GM12872 (cell line): ENCODE results near the gene KCNT2.

Experiments used
- TF ChIP-seq, protein P1 (sequence below): IDR thresholded peaks from 3 replicates; pipeline ENCODE4 v1.5.1; 2011; ENCODE audit warnings: low read depth, mild to moderate bottlenecking, low read length, moderate library complexity; ENCODE audit not compliant: insufficient read depth

KCNT2 gene

GRCh38 chr1:196407358-196408051 is 200.7 kb downstream of the KCNT2 start:
- TF ChIP-seq, protein P1, sequence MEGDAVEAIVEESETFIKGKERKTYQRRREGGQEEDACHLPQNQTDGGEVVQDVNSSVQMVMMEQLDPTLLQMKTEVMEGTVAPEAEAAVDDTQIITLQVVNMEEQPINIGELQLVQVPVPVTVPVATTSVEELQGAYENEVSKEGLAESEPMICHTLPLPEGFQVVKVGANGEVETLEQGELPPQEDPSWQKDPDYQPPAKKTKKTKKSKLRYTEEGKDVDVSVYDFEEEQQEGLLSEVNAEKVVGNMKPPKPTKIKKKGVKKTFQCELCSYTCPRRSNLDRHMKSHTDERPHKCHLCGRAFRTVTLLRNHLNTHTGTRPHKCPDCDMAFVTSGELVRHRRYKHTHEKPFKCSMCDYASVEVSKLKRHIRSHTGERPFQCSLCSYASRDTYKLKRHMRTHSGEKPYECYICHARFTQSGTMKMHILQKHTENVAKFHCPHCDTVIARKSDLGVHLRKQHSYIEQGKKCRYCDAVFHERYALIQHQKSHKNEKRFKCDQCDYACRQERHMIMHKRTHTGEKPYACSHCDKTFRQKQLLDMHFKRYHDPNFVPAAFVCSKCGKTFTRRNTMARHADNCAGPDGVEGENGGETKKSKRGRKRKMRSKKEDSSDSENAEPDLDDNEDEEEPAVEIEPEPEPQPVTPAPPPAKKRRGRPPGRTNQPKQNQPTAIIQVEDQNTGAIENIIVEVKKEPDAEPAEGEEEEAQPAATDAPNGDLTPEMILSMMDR, result no peak

- TF ChIP-seq, protein P1, result no peak
These were observed 202.4 kb downstream of the KCNT2 start for GRCh38 chr1:196405839-196406238.

DNA sequence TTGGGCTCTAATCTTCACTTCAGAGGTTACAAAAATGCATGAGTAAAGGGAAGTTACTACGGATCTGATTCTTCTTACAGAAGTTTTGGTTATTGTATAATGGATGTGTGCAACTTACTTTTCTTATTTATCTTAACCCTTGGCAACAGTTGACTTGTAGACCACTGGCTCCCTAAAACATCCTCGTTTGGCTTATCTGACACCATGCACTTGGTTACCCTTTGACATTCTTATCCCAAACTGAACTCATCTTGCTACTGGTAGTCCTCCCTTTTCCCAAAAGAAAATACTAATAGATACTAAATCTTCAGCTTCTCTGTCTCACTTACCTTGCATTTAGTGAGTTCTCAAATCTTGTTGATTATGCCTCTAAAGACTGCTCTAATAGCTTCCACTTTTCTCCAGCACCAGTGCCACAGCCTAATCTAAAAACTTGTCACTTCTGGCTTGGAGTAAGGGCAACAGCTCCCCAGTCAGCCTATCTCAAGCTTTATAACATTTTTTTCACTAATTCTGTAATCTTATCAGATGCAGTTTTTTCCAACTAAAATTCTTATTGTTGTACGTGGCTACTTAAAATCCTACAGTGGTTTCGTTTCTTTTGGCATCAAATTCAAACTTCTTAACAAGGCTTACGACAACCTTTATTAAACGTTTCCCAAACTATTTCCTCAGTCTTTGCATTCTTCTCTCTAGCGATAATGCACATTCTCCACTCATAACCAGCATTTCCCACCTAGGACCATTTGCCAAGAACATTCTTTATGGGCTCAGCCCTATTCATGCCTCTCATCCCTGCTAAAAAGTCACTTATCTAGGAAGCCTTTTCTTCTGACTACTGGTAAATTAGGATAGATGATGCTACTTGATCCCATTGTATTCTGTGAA is 204.2 kb downstream of the KCNT2 start:
- TF ChIP-seq, protein P1, result no peak

- TF ChIP-seq, protein P1, result no peak
These were observed 206.3 kb downstream of the KCNT2 start for GRCh38 chr1:196401891-196402290.

GRCh38 chr1:196401452-196401833 is 206.8 kb downstream of the KCNT2 start:
- TF ChIP-seq, protein P1, result no peak

DNA sequence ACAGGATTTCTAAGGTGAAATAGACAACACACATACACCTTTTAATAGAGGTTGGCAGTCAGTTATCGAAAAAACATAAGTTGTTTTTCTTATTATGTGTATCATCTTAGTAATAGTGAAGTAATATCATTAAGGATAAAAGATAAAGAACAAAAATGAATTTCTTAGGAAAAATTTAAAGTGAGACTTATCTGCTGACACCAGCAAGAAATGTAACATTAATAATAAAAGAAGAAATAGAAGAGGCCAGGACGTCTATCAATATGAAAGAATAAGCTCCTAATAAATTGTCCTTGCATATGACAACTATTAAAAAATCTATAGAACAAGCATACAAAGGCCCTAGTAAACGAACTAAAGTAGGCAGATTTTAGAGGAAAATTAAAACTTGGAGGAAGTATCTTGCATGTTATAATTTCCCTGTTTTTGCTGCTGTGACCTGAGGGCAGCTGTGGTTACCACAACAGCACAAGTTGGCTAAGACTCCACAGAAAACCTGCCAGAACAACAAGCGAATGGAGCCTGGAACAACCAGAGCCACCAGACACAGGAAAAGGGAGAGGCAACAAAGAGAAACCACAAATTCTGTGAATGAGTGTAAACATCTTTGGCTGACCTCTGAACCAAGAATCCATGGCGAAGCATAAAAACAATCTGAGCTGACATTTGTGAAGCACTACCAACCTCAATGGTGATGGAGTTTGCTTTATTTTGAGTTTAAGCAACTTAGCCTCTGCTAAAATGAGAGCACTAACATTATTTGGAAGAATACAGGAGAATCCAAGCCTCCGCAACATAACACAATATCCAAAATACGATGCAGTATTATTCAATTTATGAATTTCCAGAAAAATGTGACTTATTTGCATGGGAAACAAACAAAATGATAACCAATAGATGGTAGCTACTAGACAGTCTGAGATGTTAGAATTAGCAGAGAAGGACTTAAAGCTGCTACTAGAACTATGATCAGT is 207.5 kb downstream of the KCNT2 start:
- TF ChIP-seq, protein P1, result no peak
